HG03575 (cell line): ENCODE results near the gene SPAG8.

ENCODE experiments used
- ATAC-seq: cut with Tn5 transposase; IDR thresholded peaks from one replicate; pipeline ENCODE4 v1.9.1; 2021; ENCODE audit not compliant: unreplicated experiment, insufficient number of reproducible peaks, low FRiP score; ENCODE audit errors: extremely low read depth

The SPAG8 gene

DNA sequence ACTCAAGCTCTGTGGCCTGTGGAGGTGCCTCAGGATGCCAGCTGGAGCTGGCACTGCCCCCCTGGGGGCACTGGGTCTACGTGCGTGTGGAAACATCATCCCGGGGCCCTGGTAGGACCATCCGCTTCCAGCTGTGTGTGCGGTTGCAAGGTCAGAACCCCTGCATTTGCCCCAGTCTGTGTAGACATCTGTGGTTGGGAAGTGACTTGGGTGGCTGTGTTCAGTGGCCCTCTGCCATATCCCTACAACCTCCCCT, 29.5 kb upstream of the SPAG8 start:
- no peak for ATAC-seq

DNA sequence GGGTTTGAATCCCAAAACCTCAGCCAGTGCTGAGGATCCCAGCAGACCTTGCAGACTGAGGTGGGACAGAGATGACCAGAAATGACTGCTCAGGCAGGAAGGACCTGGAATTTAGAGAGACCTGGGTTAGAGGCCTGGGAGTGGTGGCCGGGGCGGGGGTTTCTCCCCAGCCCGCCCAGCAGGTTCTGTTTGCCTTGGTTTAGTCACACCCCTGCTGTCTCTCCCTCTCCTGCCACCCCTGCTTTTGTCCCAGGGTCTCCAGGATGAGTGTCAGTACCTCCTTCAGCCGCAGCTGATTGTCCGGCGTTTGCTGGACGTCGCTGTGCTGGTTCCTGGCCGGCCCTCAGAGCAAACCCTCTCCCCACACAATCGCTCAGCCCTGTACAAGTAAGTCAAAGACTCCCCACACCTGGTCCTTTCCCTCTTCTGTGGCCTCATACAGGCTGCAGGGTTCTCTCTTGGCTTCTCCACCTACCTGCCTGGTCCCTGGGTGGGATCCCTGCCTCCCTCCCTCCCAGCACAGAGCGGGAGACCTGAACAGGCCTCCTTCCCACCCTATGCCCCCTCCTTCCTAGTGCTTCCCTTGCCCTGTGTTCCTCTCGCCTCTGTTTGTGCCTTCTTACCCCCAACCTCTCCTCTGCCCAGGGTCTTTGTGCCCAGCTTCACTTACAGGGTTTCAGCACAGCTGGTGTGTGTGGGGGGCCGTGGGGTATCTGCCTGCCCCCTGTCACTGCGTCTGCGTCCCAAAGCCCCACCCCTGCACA, 29.0 kb upstream of the SPAG8 start:
- no peak for ATAC-seq

GRCh38 chr9:35839926-35840325, 27.9 kb upstream of the SPAG8 start:
- ATAC-seq = no peak

- ATAC-seq = no peak
Observed at GRCh38 chr9:35836595-35836994, 24.5 kb upstream of the SPAG8 start.

DNA sequence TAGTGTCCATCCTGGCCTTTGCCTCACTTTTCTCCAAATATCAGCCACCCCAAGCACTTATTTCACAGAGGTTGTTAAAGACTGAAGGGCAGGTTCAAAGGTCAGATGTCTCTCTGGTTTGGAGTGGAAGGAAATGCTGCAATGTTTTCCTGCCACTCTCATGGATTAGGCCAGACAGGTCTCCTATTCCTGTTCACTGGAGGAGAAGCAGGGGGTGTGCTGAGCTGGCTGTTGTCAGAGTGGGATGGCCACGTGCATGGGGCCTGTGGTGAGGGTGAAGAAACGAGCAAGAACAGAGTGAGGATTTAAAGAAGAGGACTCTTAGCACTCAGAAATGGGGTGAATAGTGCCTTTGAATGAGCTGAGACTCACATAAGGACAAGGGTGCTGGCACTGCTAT, 23.7 kb upstream of the SPAG8 start:
- no peak for ATAC-seq

DNA sequence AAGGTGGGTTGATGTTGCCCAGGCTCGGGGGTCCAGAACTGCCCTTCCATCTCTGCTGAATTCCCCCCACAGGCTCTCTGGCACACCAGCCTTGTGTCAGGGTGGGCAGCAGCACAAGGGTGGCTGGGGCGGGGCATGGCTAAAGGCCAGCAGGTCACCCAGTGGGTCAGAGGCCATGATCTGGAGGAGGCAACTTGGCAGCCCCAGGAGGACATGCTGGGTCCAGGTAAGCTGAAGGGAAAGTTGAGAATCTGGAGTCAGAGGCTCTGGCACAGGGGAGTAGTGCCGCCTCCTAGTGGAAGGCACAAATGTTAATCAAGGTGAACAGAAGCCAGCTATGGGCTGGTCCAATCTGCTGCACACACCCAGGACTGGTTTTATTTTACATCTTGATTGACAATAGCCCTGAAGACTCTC, 23.2 kb upstream of the SPAG8 start:
- no peak for ATAC-seq

- no peak for ATAC-seq
Observed at GRCh38 chr9:35834260-35835215, 22.5 kb upstream of the SPAG8 start.

DNA sequence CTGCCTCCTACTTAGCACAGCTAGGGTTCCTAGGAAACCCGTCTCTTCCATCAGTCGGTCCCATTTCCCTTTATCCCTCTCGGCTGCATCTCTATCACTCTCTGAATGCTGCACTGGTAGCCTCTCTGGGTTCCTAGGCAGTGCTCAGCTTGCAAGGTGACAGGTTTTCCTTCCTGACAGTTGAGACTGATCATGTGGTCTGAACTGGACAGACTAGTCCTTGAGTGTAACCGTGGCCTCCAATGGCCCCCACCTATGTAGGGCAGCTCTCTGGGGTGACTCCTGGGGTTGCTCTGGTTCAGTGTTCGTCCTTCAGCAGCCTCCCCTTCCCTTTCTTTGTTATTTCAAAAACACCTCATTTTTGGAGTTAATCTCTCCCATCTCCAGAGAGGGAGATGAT, 20.8 kb upstream of the SPAG8 start:
- no peak for ATAC-seq

DNA sequence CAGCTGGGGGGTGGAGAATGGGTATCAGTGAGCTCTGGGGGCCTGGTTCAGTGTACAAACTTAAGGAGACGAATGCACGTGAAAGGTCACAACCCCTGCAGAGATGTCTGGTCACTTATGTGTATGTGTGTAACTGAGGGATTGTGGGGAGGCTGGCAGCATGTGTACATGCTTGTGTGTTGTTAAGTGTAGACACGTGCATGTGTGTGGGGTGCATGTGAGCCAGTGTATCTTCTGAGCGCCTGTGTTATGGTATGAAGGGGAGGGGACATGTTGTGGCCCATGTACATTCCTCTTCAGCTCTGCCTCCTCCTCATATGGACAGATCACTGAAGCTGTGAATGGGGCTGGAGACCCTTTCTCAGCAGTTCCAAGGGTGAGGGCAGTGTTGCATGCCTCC, 19.0 kb upstream of the SPAG8 start:
- no peak for ATAC-seq

- no peak for ATAC-seq
Observed at GRCh38 chr9:35829764-35830096, 17.7 kb upstream of the SPAG8 start.

DNA sequence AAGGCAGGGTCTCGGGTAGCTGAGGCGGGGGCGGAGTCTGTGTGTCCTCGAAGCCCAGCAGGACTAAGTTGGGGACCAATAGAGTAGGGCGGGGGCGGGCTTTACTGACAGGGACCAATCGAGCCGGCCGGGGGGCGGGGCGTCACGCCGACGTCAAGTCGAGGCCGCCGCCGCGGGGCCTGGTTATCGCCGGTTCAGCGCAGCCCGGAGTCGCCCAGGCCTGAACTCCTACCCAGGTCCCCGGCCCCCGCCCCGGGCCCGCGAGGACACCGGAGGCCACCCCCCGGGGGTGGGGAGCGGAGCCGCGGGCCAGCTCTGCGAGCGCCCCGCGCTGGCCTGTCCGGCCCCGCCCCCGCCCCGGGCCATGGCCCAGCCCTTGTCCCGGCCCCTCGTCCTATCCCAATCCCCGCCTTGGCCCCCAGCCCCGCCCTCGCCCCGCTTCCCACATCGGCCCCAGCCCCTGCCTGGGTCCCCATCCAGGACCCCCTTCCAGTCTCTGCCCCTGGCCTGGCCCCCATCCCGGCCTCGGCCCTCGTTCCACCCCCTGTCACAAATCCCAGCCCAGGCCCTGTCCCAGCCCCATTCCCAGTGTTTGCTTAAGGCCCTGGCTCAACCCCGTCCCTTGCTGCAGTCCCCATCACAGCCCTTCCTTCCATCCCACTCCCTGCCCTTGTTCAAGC, 17.2 kb upstream of the SPAG8 start, which contains the start of gene TMEM8B:
TMEM8B (plus strand) TSS at position 145 of the 680 bp plus-strand sequence; CDS start at position 365, 220 bp downstream.
- no peak for ATAC-seq

GRCh38 chr9:35828716-35829083, 16.6 kb upstream of the SPAG8 start, which contains the start of gene FAM221B:
FAM221B (minus strand) TSS chr9:35828732; CDS start chr9:35826161, 2,571 bp downstream.
- no peak for ATAC-seq

GRCh38 chr9:35827486-35827885, 15.4 kb upstream of the SPAG8 start:
- no peak for ATAC-seq

GRCh38 chr9:35826071-35826701, 14.1 kb upstream of the SPAG8 start:
- ATAC-seq = no peak

DNA sequence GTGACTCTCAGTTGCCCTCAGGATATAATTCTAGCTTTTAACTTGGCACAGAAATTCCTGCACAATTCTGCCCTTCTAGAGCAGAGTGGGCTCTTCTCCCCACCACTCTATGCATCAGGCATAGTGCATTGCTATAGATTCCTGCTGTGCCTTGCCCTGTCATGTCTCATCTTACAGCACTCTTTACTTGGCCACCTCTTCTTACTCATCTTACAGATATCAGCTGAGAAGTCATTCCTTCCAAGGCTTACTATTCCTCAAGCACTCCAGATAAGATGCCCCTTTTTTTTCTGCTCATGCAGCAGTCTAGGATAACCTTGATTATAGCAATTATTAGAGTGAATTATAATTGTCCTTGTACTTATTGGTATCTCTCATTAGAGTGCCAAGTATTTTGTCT, 10.9 kb upstream of the SPAG8 start:
- ATAC-seq = no peak

GRCh38 chr9:35820076-35820475, 8.0 kb upstream of the SPAG8 start:
- ATAC-seq = no peak

DNA sequence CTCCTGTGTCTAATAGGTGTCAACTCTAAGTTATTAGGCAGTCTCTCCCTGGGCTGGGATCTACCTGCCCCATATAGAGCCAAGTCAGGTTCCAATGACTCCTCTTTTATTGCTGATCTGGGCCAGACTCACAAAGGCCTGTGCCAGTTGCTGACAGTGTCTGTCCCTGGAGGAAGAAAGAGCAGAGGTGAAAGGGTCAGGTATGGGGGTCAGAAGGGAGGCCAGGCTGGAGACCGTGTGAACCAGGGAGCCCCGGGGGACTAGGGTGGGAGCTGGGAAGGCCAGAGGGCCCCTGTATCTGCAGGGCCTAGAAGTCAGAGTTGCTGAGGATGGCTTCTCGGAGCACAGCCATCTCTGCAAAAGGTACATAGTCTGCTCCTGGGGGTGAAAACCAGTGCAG, 6.3 kb upstream of the SPAG8 start:
- ATAC-seq = no peak

GRCh38 chr9:35816708-35817107, 4.6 kb upstream of the SPAG8 start:
- ATAC-seq = no peak

DNA sequence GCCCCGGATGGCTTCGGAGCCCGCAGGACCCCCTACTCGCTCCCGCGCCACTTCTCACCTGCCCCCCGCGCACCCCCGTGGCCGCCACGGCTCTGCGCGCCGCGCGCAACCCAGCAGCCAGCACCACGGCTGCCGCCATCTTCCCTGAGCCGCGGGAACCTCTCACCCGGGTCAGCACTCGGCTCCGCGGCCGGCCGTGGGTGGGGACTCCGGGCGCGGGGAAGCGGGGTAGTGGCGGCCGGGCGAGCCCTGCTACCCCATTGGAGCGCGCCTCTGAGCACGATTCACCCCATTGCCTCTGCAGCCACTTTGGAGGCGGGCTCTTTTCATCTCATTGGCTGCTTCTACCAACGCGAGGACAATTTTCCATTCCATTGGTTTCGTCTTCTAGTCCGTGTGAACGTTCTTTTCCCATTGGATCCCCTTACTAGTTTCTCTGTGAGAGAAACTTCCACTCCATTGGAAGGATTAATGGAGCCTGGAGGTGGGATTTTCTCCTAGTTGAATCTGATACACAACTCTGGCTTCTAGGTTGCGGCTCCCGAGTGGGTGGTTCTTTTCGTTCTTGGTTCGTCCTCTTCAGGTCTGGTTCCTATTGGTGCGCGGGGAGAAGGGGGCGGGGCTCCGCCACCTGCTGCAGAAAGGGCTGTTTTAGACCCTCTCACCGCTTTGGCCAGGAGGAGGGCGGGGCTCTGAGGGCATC, 2.9 kb upstream of the SPAG8 start, which contains the start of gene HINT2:
HINT2 (minus strand) TSS at position 202 of the 703 bp plus-strand sequence; CDS start at position 139, 63 bp downstream.
- ATAC-seq = peak; percentile 33
